Measurements from ENCODE around the gene UNC13A.
"Not testable (repeated sequence)": the region's sequence is repeated elsewhere in the genome, so short reads cannot be mapped to it uniquely, and the experiment has no call there.

UNC13A gene

DNA sequence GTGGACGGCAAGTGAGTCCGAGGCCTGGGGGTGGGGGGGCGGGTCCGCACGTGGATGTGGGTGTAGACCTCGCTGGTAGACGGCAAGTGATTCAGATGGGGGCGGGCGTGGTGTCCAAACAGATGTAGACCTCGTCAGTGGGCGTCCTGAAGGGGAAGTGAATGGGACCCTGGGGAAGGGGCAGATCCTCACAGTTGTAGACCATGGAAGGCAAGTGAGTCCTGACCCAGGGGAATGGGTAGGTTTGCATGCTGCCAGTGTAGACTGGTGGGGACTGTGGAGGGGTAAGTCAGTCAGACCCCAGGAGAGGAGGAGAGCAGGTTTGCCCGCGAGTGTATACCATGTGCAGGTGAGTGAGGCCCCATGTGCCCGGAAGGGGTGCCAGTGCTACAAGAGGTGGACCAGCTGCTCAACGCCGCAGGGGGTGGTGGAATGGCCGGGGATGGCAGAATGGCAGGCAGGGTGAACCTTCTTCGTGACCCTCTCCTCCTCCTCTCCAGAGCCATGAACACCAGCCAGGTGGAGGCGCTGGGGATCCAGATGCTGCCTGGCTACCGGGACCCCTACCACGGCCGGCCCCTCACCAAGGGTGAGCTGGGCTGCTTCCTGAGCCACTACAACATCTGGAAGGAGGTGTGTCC lies 110.6 kb downstream of the UNC13A start:
- Histone ChIP-seq H3K4me3 (ENCODE audit: insufficient read length, low read depth) (no peak overlapping the region), H3K27me3 (ENCODE audit: insufficient read depth, insufficient read length) (no peaks in the 10 kb centered on the region), H3K9ac (ENCODE audit: insufficient read length, low read depth) (peak overlapping the region; percentile 77), H3K9me3 (ENCODE audit: insufficient read depth, low read length) (no peaks in the 10 kb centered on the region), H3K36me3 (ENCODE audit: insufficient read depth, insufficient read length, low read length) (peaks cover 75% of the 10 kb centered on the region), H3K4me1 (ENCODE audit: insufficient read depth, insufficient read length) (peaks cover 30% of the 10 kb centered on the region)
- DNase-seq (ENCODE audit: low read depth, low spot score): no peak
- TF ChIP-seq ZNF274 (IDR thresholded peaks at IDR 0.05; ENCODE audit: low read depth, low read length) (no peak), YY1 (IDR thresholded peaks at IDR 0.05; ENCODE audit: insufficient read depth, insufficient read length) (no peak), SUZ12 (IDR thresholded peaks at IDR 0.05; ENCODE audit: extremely low read depth, insufficient read depth, insufficient read length) (no peak)

- H3K27me3 ChIP-seq (ENCODE audit: insufficient read depth, insufficient read length): no peaks in the 10 kb centered on the region
- no peak overlapping the region for H3K4me3 ChIP-seq (ENCODE audit: insufficient read length, low read depth)
- peaks cover 30% of the 10 kb centered on the region for H3K4me1 ChIP-seq (ENCODE audit: insufficient read depth, insufficient read length)
- DNase-seq (ENCODE audit: low read depth, low spot score): peak; percentile 92
- peak overlapping the region; percentile 46 for H3K9ac ChIP-seq (ENCODE audit: insufficient read length, low read depth)
- H3K9me3 ChIP-seq (ENCODE audit: insufficient read depth, low read length): no peaks in the 10 kb centered on the region
- peaks cover 75% of the 10 kb centered on the region for H3K36me3 ChIP-seq (ENCODE audit: insufficient read depth, insufficient read length, low read length)
- TF ChIP-seq SUZ12 (IDR thresholded peaks at IDR 0.05; ENCODE audit: extremely low read depth, insufficient read depth, insufficient read length): no peak
- TF ChIP-seq YY1 (IDR thresholded peaks at IDR 0.05; ENCODE audit: insufficient read depth, insufficient read length): no peak
- no peak for TF ChIP-seq ZNF274 (IDR thresholded peaks at IDR 0.05; ENCODE audit: low read depth, low read length)
Measured at GRCh38 chr19:17576758-17577456, 111.2 kb downstream of the UNC13A start.

GRCh38 chr19:17575871-17576757 lies 112.0 kb downstream of the UNC13A start:
- no peak for DNase-seq (ENCODE audit: low read depth, low spot score)
- H3K9ac ChIP-seq (ENCODE audit: insufficient read length, low read depth): peak overlapping the region; percentile 17
- no peaks in the 10 kb centered on the region for H3K9me3 ChIP-seq (ENCODE audit: insufficient read depth, low read length)
- no peaks in the 10 kb centered on the region for H3K27me3 ChIP-seq (ENCODE audit: insufficient read depth, insufficient read length)
- H3K36me3 ChIP-seq (ENCODE audit: insufficient read depth, insufficient read length, low read length): peaks cover 75% of the 10 kb centered on the region
- TF ChIP-seq ZNF274 (IDR thresholded peaks at IDR 0.05; ENCODE audit: low read depth, low read length) (no peak), SUZ12 (IDR thresholded peaks at IDR 0.05; ENCODE audit: extremely low read depth, insufficient read depth, insufficient read length) (no peak), YY1 (IDR thresholded peaks at IDR 0.05; ENCODE audit: insufficient read depth, insufficient read length) (no peak)
- H3K4me1 ChIP-seq (ENCODE audit: insufficient read depth, insufficient read length): peaks cover 29% of the 10 kb centered on the region
- no peak overlapping the region for H3K4me3 ChIP-seq (ENCODE audit: insufficient read length, low read depth)

DNA sequence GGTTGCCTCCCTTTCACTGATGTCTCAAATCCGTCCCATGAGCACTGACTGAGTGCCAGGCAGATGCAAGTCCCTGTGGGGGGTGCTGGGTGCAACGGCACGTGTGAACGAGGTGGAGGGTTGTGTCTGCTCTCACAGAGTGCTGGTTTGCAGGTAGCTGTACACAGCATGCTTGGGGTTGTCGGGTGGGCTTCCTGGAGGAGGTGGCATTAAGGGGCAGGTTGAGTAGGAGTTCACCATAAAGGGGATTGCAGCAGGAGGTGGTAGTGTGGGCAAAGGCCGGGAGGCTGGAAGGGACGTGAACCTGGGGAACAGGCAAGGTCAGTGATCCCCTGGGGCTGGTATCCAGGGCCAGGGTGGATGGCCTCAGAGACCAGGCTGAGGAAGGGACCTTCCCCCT lies 115.5 kb downstream of the UNC13A start:
- TF ChIP-seq YY1 (IDR thresholded peaks at IDR 0.05; ENCODE audit: insufficient read depth, insufficient read length) (no peak), ZNF274 (IDR thresholded peaks at IDR 0.05; ENCODE audit: low read depth, low read length) (no peak), SUZ12 (IDR thresholded peaks at IDR 0.05; ENCODE audit: extremely low read depth, insufficient read depth, insufficient read length) (no peak)
- H3K4me3 ChIP-seq (ENCODE audit: insufficient read length, low read depth): no peak overlapping the region
- DNase-seq (ENCODE audit: low read depth, low spot score): no peak
- peaks cover 6% of the 10 kb centered on the region for H3K4me1 ChIP-seq (ENCODE audit: insufficient read depth, insufficient read length)
- no peaks in the 10 kb centered on the region for H3K27me3 ChIP-seq (ENCODE audit: insufficient read depth, insufficient read length)
- H3K9ac ChIP-seq (ENCODE audit: insufficient read length, low read depth): peak overlapping the region; percentile 43
- peaks cover 75% of the 10 kb centered on the region for H3K36me3 ChIP-seq (ENCODE audit: insufficient read depth, insufficient read length, low read length)
- H3K9me3 ChIP-seq (ENCODE audit: insufficient read depth, low read length): no peaks in the 10 kb centered on the region

- no peak for DNase-seq (ENCODE audit: low read depth, low spot score)
- H3K36me3 ChIP-seq (ENCODE audit: insufficient read depth, insufficient read length, low read length): peaks cover 79% of the 10 kb centered on the region
Measured at GRCh38 chr19:17570791-17571190, 117.4 kb downstream of the UNC13A start.

GRCh38 chr19:17570291-17570690 lies 117.9 kb downstream of the UNC13A start:
- not testable (repeated sequence) for H3K4me1 ChIP-seq (ENCODE audit: insufficient read depth, insufficient read length); H3K4me3 ChIP-seq (ENCODE audit: insufficient read length, low read depth); DNase-seq (ENCODE audit: low read depth, low spot score); H3K9ac ChIP-seq (ENCODE audit: insufficient read length, low read depth); H3K9me3 ChIP-seq (ENCODE audit: insufficient read depth, low read length); H3K27me3 ChIP-seq (ENCODE audit: insufficient read depth, insufficient read length)
- peaks cover 78% of the 10 kb centered on the region for H3K36me3 ChIP-seq (ENCODE audit: insufficient read depth, insufficient read length, low read length)

More at GRCh38 chr19:17570791-17571190, 117.4 kb downstream of the UNC13A start:
- H3K4me1 ChIP-seq (ENCODE audit: insufficient read depth, insufficient read length): no peaks in the 10 kb centered on the region
- no peak overlapping the region for H3K4me3 ChIP-seq (ENCODE audit: insufficient read length, low read depth)
- no peak overlapping the region for H3K9ac ChIP-seq (ENCODE audit: insufficient read length, low read depth)
- no peaks in the 10 kb centered on the region for H3K9me3 ChIP-seq (ENCODE audit: insufficient read depth, low read length)
- no peaks in the 10 kb centered on the region for H3K27me3 ChIP-seq (ENCODE audit: insufficient read depth, insufficient read length)
- TF ChIP-seq SUZ12 (IDR thresholded peaks at IDR 0.05; ENCODE audit: extremely low read depth, insufficient read depth, insufficient read length) (no peak), ZNF274 (IDR thresholded peaks at IDR 0.05; ENCODE audit: low read depth, low read length) (no peak), YY1 (IDR thresholded peaks at IDR 0.05; ENCODE audit: insufficient read depth, insufficient read length) (no peak)

GRCh38 chr19:17567940-17568339 lies 120.2 kb downstream of the UNC13A start:
- Histone ChIP-seq H3K36me3 (ENCODE audit: insufficient read depth, insufficient read length, low read length) (peaks cover 81% of the 10 kb centered on the region), H3K9me3 (ENCODE audit: insufficient read depth, low read length) (no peaks in the 10 kb centered on the region)
- TF ChIP-seq SUZ12 (IDR thresholded peaks at IDR 0.05; ENCODE audit: extremely low read depth, insufficient read depth, insufficient read length) (no peak), ZNF274 (IDR thresholded peaks at IDR 0.05; ENCODE audit: low read depth, low read length) (no peak), YY1 (IDR thresholded peaks at IDR 0.05; ENCODE audit: insufficient read depth, insufficient read length) (no peak)

More at GRCh38 chr19:17567940-17568339, 120.2 kb downstream of the UNC13A start:
- no peak for DNase-seq (ENCODE audit: low read depth, low spot score)
- no peaks in the 10 kb centered on the region for H3K4me1 ChIP-seq (ENCODE audit: insufficient read depth, insufficient read length)
- H3K27me3 ChIP-seq (ENCODE audit: insufficient read depth, insufficient read length): no peaks in the 10 kb centered on the region
- no peak overlapping the region for H3K4me3 ChIP-seq (ENCODE audit: insufficient read length, low read depth)
- no peak overlapping the region for H3K9ac ChIP-seq (ENCODE audit: insufficient read length, low read depth)
